K562 treated with DMSO at 1 percent for 24 hours (cell line): ENCODE results near the gene BFSP2. TPM values are rescaled to one million over a fixed set of nuclear protein-coding genes. Genes with fewer than 3 reads are reported as not detected.

Source experiments
- total RNA-seq: library from RNA; unstranded; fragments of 300-600 nt; gene quantifications from 2 replicates; pipeline ENCODE4 v1.2.3, GENCODE V29; 2022; ENCODE audit warnings: low read depth; ENCODE audit not compliant: insufficient read depth

The BFSP2 gene, protein sequence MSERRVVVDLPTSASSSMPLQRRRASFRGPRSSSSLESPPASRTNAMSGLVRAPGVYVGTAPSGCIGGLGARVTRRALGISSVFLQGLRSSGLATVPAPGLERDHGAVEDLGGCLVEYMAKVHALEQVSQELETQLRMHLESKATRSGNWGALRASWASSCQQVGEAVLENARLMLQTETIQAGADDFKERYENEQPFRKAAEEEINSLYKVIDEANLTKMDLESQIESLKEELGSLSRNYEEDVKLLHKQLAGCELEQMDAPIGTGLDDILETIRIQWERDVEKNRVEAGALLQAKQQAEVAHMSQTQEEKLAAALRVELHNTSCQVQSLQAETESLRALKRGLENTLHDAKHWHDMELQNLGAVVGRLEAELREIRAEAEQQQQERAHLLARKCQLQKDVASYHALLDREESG
- not detected in 2 replicates for total RNA-seq

DNA sequence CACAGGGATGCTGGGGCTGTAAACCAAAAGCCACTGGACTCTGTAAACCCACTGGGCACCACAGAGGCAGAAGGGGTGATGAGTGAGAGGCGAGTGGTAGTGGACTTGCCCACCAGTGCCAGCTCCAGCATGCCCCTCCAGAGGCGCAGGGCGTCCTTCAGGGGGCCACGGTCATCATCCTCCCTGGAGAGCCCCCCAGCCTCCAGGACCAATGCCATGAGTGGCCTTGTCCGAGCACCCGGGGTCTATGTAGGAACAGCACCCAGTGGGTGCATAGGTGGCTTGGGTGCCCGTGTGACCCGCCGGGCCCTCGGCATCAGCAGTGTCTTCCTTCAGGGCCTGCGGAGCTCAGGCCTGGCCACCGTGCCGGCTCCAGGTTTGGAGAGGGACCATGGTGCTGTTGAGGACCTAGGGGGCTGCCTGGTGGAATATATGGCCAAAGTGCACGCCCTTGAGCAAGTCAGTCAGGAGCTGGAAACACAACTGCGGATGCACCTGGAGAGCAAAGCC is at the start of gene BFSP2:
Gene BFSP2, plus strand, starts transcription at position 51 of the 510 bp plus-strand sequence. Its CDS starts 28 bp downstream, at position 79.

Other genes starting within 250 kb of the BFSP2 start
- 39.6 and 47.0 TPM in 2 replicates for gene CDV3, start 173.6 kb downstream of the BFSP2 start, total RNA-seq